ENCODE measurements around the gene TMOD2.

- TF ChIP-seq, protein P1, sequence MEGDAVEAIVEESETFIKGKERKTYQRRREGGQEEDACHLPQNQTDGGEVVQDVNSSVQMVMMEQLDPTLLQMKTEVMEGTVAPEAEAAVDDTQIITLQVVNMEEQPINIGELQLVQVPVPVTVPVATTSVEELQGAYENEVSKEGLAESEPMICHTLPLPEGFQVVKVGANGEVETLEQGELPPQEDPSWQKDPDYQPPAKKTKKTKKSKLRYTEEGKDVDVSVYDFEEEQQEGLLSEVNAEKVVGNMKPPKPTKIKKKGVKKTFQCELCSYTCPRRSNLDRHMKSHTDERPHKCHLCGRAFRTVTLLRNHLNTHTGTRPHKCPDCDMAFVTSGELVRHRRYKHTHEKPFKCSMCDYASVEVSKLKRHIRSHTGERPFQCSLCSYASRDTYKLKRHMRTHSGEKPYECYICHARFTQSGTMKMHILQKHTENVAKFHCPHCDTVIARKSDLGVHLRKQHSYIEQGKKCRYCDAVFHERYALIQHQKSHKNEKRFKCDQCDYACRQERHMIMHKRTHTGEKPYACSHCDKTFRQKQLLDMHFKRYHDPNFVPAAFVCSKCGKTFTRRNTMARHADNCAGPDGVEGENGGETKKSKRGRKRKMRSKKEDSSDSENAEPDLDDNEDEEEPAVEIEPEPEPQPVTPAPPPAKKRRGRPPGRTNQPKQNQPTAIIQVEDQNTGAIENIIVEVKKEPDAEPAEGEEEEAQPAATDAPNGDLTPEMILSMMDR (IDR thresholded peaks at IDR 0.05) = no peak
- TF ChIP-seq ZFX (IDR thresholded peaks at IDR 0.05; ENCODE audit: borderline replicate concordance) = no peak
These were observed 26.7 kb upstream of the TMOD2 start for GRCh38 chr15:51724673-51725072.
